CD4-positive, alpha-beta T cell treated with Interleukin-4 for 1 hour (primary cell): Measurements from ENCODE around the gene STXBP3.
"Not testable (repeated sequence)": the region's sequence is repeated elsewhere in the genome, so short reads cannot be mapped to it uniquely, and the experiment has no call there.

Experiments
- DNase-seq, 2 donors: peaks; one replicate each; pipeline ENCODE4 v3.0.0-alpha.2; 2020 to 2022

STXBP3 gene

DNA sequence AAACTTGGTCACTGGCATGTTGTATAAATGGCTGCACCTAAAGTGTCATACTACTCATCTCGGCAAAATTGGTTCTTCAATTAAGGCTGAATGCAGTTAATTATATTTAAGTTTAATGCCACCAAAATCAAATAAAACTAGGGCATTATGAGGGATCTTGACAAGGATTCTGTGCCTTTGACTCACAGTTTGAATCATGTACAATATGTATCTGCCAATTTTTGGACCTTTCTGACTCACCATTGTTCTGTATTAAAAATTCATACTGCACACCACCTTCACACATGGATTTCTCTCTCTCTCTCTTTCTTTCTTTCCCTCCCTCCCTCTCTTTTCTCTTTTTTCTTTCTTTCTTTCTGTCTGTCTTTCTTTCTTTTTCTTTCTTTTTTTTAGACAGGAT, 14.1 kb upstream of the STXBP3 start:
- DNase-seq, result no peak

DNA sequence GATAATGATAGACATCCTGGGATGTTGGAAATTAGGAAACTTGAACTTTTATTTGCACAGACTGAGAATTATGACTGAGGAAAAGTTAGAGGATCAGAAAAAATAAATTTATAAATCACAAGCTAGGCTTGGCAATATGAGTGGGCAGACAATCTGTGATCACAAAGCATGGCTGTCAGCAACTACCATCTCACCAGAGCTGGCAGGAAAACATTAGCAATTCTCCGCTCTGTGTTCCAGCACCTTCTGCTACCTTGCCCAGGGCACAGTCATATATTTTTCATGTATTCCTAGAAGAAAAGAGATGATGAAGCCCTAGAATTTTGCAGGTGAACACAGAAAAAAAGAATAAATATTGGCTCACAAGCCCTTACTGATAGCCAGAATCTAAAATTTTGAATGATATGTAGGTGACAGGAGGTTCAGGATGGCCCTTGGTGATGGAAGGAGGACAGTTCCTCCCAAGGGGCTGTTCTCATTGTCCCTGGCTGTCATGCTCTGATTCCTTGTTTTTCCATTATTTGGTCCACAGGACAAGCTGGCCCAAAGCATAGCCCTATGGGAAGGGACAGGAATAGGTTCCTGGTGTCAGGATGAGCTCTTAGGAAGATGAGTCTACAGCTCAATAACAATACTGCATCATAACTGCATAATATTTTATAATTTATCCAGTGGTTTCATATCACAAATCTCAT, 12.2 kb upstream of the STXBP3 start:
- DNase-seq, result no peak

DNA sequence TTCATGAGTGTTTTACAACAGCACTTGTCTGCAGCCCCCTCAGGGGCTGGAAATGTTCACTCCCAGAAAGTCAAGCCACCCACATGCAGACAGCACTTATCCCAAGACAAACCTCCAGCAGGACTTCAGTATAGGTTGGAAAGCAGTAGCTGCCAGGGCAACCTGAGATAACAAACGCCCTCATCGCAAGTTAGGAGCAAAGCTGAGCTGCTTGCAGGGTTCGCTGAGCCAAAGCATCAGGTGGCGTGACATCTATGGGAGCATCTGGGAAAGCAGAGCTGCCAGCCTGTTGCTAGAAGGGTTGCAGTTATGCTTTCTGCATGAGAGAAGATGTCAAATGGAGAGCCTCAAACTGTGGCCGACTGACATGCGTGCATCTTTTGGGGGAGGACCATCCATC, 4.2 kb upstream of the STXBP3 start:
- DNase-seq, result no peak

DNA sequence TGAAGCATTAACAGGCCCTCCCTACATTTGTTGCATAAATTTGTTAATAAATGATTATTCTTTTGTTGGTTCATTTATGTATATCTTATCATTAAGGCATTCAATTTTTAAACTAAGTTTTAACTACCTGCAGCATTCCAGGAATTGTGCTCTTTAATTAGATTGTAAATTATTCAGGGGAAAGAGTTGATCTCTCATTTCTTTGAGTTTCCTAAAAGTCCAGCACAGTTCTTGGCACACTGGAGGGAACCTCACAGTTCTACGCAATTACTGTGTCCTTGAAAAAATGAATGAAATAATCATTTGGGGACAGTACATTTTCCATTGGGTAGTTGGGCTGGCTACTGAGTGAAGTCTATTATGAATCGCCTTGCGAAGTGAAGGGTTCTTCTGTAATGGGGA, 493 bp upstream of the STXBP3 start:
- no peak for DNase-seq

DNA sequence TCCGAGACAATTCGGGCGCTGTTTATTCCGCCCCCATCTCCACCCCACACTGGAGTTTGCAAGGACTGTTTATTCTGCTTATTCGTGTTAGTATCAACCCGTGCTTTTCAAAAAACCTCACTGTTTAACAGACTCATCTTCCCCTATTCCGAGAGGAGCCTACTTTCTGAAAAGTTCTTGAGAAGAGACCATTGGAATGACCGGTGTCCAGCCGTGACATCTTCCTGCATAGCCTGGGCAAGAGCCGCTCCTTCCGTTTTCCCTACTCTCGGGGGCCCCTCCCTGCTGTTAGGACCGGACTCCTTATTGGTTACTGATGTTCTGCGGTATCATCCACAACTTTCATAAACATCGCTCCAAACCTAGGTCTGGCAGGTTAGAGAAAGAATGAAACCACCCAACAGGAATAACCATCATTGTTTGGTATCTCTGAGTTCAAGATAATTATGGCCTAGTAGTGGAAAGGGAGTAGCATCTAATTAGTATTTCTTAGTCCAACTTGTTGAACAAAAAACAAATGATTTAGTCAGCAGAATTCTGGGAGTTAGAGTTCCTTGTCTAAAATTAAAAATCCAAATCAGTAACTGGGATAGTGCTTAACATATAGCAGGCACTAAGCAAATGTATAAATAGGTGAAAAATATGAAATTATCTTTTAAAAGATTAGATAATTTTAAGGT, 837 bp downstream of the STXBP3 start:
- DNase-seq, result peak; percentile 59 to 65

DNA sequence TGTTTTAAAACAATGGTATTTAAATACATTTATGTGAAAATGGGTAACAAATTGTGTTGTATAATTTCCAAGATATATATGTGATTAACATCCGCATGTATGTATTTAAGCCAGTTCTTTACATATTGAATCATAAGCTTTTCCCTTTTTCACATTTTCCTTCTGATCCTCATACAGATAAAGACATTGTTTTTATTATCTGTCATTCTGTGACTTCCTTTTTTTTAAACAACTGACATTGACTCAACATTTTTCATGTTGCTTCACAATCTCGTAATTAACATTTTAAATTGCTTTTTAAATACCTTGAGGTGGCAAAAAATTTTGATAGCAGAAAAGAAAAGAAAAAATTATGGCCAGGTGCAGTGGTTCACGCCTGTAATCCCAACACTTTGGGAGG, 1.4 kb downstream of the STXBP3 start:
- DNase-seq, result no peak

DNA sequence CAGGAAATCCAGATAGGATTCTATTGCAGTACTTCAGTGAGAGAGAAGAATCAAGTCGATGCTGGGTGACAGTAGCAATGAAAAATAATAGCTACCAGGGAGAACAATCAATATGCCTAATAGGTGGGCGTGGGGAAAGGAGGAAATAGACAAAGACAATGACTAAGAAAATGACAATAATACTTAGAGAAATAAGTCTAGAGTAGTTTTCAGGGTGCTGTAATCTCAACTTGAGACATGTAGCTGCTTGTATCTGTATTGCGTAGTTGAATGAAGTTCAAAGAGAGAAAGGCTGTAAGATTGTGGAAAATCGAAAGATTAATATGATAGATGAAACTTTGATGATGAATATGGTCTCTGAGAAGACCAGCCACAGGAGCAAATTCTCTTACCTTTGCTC, 2.6 kb downstream of the STXBP3 start:
- no peak for DNase-seq

DNA sequence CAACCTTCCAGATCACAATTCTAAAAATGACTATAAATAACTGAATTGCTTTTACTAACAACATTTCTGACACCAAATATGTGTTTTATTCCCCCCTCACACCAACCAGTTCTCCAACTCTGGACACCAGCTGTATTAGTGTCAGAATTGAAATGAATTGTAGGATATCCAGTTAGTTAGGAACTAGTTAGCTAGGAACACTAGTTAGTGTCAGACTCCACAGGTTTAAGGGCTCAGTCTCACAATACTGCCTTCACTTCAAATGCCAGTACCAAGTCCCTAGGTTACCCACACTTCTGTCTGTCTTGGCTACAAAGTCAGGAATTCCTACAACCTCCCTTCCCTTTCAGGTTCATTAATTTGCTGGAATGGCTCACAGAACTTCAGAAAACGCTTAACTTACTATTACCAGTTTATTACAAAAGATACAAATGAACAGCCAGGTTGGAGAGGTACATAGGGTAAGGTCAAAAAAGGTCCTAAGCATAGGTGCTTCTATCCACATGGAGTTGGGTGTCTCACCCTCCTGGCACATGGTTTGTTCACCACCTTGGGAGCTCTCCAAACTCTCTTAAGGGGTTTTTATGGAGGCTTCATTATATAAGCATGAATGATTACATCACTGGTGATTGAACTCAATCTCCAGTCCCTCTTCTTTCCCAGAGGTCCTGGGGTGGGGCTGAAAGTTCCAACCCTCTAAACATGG, 4.2 kb downstream of the STXBP3 start:
- no peak for DNase-seq

DNA sequence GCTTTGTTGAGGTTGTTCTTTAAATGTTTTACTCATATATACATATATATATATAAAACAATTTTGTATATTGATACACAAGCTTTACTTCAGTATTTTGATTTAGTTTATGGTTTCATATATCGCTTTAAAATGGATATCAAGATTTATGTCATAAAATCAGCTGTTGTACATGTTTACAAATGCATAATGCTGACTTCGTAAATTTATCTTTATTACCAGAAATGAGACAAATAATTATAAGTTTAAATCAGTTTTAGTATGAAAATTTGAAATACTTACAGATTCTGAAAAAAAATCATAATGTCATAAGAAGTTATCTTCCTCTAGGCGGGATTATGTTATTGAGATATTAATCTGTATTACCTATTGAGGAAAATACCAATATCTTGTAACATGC, 6.9 kb downstream of the STXBP3 start:
- DNase-seq, result no peak

DNA sequence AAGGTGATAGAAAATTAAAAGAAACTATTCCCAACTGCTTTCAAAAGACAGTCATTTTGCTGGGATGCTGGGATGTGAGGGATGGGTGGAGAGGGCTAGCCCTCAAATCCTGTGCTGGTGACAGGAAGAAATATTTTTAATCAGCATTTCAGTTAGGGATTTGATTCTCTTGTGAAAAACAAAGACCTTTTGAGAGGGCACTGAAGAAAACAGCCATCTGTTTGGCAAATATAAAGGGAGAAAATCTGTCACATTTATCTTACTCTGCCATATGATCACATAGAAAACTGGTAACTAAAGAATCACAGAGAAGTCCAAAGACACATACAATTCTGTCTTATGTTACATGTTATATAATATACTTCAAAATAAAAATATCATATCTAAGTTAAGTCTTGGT, 12.3 kb downstream of the STXBP3 start:
- no peak for DNase-seq

DNA sequence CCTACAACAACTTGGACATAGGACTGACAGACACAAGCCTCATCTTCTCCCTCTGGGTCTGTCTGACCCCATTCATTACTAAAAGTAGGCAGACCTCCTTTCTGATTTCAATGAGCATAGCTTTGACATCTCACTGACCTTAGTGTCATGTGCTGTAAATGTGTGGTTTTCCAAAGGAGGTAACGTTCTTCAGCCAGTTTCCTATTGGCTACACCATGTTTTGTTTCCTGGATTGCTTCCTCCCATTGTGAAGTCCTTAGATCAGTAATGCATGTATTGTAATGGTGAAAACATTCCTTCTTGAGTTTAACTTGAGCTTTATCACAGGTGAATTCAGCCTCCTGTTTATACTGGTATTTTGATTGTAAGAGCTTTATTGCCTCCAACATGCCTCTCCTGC, 20.6 kb downstream of the STXBP3 start:
- DNase-seq, result no peak

DNA sequence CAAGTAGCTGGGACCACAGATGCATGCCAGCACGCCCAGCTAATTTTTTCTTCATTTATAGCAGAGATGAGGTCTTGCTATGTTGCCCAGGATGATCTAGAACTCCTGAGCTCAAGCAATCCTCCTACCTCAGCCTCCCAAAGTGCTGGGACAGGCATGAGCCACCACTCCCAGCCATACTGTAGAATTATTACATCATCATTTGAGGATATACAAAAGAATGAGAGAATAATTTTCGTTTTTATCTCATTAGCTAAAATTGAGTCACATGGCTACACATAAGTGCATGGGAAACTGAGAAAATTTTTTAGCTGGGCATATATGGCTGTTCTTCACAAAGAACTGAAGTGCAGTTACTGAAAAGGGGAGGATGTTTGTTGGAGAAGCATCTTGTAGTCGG, 21.2 kb downstream of the STXBP3 start:
- DNase-seq, result no peak

DNA sequence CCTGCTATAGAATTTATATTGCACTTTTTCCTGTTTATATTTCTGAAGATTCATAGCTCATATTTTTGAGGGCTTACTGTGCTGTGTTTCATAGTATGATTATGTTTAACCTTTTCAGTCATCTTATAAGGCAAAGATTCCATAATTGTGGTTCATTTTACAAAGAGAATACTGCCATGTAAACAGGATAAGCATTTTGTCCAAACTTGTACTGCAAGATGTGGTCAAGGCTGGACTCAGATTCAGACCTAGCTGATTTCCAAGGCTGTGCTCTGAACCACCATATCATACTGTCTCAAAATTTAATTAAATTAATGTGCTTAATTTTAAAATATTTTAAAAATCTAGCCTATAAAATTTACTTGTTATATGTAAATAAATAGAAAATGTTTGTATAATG, 31.4 kb downstream of the STXBP3 start:
- DNase-seq, result no peak

DNA sequence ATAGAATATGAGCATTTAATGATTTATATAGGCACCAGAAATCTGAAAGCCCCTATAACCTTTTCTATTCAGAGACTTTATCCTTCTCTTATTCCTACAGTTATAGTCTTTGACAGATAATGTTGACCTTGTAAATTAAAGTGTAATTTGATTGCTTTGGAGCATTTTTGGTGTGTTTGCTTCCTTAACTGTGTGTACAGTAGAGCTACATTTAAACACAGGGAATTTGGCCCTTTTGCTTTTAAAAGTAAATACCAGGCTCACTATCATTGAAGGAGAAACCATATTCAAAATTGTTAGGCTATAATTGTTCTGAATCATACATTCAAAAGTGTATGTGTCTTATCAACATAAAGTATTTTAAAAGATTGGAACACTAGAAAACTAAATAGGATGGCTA, 33.0 kb downstream of the STXBP3 start:
- DNase-seq, result no peak

DNA sequence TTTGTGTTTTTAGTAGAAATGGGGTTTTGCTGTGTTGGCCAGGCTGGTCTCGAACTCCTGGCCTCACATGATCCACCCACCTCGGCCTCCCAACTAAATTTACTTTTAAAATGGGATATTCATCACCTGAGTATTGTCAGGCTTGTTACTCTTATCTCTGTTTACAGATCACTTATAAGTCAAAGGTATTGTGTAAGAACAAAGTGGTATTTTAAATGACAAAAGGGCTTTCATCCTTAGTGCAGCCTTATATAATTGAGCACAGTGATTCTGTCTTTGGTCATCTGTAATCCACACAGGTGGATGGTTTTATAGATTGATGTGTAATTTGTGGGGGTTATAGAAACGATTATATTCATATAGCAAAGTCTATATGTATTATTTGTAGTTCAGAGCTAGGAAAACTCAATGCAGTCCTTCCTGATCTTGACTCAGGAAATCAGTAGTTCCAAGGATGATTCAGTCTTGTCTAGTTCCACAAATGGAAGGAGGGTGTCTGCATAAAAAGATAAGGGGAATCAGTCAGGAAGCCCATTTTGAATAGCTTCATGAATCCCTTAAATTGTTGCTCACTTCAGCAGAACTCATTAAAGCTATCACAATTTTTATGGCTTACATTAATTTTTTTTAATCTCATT, 34.6 kb downstream of the STXBP3 start:
- no peak for DNase-seq

DNA sequence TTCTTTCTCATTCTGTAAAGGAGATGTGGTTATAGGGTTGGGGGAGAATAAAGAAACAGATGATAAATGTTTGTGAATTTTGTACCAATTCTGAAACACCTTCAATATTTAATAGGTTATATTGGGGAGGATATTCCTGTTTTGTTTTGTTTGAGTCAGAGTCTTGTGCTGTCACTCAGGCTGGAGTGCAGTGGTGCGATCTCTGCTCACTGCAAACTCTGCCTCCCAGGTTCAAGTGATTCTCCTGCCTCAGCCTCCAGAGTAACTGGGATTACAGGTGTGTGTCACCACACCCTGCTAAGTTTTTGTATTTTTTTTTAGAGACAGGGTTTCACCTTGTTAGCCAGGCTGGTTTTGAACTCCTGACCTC, 35.1 kb downstream of the STXBP3 start:
- DNase-seq, result not testable (repeated sequence)

DNA sequence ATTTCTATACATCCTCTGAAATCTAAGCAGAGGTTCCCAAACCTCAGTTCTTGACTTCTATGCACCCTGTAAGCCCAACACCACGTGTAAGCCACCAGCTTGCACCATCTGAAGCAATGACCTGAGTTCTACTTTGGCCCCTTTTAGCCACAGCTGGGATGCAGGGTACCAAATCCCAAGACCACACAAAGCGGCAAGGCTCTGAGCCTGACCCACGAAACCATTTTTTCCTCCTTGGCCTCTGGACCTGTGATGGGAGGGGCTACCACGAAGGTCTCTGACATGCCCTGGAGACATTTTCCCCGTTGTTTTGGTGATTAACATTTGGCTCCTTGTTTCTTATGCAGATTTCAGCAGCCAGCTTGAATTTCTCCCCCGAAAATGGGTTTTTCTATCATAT, 38.8 kb downstream of the STXBP3 start:
- DNase-seq, result no peak

DNA sequence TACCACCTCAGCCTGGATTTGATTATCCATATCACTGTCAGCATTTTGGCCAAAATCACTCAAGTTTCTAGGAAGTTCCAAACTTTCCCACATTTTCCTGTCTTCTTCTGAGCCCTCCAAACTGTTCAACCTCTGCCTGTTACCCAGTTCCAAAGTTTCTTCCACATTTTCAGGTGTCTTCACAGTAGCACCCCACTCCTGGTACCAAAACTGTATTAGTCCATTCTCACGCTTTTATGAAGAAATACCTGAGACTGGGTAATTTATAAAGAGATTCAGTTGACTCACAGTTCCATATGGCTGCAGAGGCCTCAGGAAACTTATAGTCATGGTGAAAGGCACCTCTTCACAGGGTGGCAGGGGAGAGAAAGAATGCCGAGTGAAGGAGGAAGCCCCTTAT, 39.4 kb downstream of the STXBP3 start:
- no peak for DNase-seq

DNA sequence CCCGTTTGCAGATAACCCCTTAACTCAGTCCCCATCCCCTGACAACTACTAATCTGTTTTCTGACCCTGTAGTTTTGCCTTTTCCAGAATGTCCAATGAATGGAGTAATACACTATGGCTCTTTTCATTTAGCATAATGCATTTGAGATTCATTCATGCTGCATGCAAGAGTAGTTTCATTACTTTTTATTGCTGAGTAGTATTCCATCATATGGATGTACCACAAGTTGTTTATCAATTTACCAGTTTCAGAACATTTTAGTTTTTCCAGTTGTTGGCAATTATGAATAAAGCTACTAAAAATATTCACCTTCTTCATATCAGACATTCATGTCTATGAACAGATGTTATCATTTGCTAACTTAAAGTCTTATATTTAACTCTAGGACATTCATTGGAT, 45.3 kb downstream of the STXBP3 start:
- no peak for DNase-seq

DNA sequence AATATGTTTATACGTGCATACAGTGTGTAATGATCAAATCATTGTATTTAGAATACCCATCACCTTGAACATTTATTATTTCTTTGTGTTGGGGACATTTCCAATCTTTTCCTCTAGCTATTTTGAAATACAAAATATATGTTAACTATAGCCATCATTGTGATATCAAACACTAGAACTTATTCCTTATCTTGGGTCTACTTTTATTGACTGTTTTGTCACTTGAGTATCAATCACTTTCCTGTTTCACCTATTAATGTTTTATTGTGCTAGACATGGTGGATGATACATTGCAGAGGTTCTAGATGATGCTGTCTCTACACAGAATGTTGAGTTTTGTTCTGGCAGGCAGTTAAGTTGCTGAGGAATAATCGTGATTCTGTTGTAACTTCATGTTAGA, 45.9 kb downstream of the STXBP3 start:
- DNase-seq, result no peak

DNA sequence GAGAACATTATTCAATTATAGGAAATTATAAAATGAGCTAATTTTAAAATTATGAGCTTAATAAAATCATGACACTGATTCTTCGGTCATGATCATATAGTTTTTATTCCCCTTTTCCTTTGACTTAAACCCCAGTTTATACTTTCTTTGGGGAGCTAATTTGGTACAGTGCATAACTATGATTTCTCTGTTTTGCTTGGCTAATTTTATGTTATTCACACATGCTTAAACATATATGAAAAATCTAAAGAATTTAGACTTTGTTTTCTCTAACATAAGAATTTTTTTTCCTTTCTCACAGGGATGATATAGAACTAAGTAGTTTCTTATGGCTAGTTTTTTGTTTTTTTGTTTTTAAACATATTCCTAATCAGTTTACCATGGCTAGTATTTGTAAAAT, 52.5 kb downstream of the STXBP3 start:
- DNase-seq, result no peak

DNA sequence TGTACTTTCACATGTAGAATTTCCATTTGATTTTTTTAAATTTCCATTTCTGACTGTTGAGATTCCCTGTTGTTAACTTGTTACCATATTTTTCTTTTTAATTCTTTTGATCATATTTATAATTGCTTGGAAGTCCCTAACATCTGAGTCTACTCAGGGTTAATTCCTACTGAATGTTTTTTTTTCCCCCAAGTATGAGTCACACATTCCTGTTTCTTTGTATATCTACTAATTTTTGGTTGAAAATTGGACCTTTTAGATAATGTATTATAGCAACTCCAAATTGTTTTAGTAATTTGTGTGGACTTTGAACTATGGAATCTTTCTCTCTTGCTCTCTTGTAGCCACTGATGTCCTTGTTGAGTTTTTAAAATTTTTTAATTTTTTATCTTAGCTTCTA, 54.6 kb downstream of the STXBP3 start:
- DNase-seq, result no peak

DNA sequence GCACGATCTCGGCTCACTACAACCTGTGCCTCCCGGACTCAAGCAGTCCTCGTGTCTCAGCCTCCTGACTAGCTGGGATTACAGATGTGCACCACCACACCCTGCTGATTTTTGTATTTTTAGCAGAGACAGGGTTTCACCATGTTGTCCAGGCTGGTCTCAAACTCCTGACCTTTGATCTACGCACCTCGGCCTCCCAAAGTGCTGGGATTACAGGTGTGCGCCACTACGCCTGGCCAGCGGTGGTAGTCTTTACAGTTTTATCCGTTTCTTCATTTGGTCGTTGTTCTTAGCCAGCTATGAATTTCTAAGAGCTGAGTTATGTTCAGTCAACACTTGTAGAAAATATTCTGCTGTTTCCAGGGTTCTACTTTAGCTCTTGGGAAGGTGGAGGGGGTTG, 57.1 kb downstream of the STXBP3 start:
- DNase-seq, result no peak

DNA sequence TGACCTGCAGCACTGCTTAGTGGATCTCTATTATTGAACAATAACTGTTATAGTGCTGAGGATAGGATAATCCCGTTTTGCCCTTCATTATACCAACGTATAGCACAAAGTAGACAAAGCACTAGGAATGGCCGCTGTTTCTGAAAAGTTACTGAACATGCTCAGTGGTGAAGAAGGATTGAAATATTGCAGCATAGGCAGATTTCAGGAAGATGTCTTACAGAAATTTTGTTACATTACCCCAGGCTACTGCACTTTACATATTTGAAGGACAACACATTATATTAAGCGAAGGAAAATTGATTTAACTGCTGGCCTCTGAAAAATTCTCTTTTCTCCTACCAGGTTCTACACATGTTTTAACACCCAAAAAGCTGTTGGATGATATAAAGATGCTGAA, 62.0 kb downstream of the STXBP3 start:
- DNase-seq, result no peak
